Measurements from ENCODE around the gene ARNT2. TPM values are rescaled to one million over a fixed set of nuclear protein-coding genes. Genes with fewer than 3 reads are reported as not detected.

The ARNT2 gene
- total RNA-seq, 2 donors from 2014 or later = 9.1 to 43.7 TPM

DNA sequence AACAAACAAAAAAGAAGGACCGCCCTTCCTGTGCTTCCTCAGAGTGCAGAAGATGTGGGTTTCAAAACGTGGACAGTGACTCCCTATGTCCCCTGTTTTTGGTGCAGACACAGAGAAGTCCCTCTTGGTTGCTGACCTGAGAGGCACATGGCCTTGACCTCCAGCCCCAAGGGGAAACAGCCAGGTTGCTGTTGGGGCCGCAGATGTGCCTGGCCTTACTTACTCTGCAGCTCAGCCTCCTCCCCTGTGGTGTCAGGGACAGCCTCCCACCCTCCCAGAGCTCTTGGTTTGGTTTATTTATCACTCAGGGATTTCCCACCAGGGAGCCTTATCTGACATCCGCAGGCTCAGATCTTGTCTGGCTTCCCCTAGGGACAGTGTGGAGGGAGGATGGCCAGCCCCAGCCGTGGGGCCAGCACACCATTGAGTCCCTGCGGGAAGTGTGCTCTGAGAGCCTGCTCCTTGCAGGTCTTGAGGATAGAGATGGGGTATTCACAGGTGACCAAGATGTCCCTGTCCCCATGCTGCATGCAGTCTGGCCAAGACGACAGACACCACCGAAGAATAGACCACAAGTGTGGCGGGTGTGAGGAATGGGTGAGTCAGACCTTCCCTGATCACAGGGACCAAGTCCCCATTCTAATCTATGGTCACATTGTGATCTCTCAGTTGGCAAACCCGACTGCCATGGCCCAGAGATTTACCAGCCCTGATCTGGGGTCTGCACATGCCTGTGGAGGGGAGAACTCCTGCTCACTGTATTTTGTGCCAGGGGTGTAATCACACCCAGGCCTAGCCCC lies 156.6 kb downstream of the ARNT2 start:
- Histone ChIP-seq H3K4me1 (replicated peaks) (no peaks in the 10 kb centered on the region), H3K9me3 (no peaks in the 10 kb centered on the region), H3K27ac (no peak overlapping the region), H3K27me3 (replicated peaks; ENCODE audit: insufficient read depth) (no peaks in the 10 kb centered on the region), H3K36me3 (no peaks in the 10 kb centered on the region), H3K4me3 (no peak overlapping the region)
- 57% methylated on average over 10 of the region's 10 CpGs for WGBS
- intact Hi-C loops (cut with DNase I) = no loop called here
- TF ChIP-seq POLR2AphosphoS5 (IDR thresholded peaks at IDR 0.05) = no peak
- no peak for TF ChIP-seq POLR2A (IDR thresholded peaks at IDR 0.05)
- TF ChIP-seq, protein P1, sequence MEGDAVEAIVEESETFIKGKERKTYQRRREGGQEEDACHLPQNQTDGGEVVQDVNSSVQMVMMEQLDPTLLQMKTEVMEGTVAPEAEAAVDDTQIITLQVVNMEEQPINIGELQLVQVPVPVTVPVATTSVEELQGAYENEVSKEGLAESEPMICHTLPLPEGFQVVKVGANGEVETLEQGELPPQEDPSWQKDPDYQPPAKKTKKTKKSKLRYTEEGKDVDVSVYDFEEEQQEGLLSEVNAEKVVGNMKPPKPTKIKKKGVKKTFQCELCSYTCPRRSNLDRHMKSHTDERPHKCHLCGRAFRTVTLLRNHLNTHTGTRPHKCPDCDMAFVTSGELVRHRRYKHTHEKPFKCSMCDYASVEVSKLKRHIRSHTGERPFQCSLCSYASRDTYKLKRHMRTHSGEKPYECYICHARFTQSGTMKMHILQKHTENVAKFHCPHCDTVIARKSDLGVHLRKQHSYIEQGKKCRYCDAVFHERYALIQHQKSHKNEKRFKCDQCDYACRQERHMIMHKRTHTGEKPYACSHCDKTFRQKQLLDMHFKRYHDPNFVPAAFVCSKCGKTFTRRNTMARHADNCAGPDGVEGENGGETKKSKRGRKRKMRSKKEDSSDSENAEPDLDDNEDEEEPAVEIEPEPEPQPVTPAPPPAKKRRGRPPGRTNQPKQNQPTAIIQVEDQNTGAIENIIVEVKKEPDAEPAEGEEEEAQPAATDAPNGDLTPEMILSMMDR (IDR thresholded peaks at IDR 0.05) = no peak
- no peak for DNase-seq (ENCODE audit: low spot score)

DNA sequence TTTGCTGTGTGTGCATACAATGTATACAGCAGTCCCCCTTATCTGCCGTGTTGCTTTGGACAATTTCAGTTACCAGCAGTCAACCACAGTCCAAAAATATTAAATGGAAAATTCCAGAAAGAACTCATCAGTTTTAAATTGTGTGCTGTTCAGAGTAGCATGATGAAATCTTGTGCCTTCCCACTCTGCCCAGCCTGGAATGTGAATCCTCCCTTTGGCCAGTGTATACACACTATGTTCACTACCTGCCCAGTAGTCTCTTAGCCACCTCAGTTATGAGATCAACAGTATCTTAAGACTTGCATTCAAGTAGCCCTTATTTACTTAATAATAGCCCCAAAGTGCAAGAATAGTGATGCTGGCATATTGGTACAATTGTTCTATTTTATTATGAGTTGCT lies 157.3 kb downstream of the ARNT2 start:
- intact Hi-C loops (cut with DNase I) = no loop called here
- no peak for TF ChIP-seq POLR2AphosphoS5 (IDR thresholded peaks at IDR 0.05)
- TF ChIP-seq, protein P1 (IDR thresholded peaks at IDR 0.05) = no peak
- no peak for TF ChIP-seq POLR2A (IDR thresholded peaks at IDR 0.05)
- no peaks in the 10 kb centered on the region for H3K9me3 ChIP-seq
- no peak for DNase-seq (ENCODE audit: low spot score)
- no peak overlapping the region for H3K27ac ChIP-seq
- H3K4me3 ChIP-seq = no peak overlapping the region
- no peaks in the 10 kb centered on the region for H3K4me1 ChIP-seq (replicated peaks)
- H3K27me3 ChIP-seq (replicated peaks; ENCODE audit: insufficient read depth) = no peaks in the 10 kb centered on the region
- WGBS = 76% methylated on average over 1 of the region's 1 CpG
- H3K36me3 ChIP-seq = no peaks in the 10 kb centered on the region

DNA sequence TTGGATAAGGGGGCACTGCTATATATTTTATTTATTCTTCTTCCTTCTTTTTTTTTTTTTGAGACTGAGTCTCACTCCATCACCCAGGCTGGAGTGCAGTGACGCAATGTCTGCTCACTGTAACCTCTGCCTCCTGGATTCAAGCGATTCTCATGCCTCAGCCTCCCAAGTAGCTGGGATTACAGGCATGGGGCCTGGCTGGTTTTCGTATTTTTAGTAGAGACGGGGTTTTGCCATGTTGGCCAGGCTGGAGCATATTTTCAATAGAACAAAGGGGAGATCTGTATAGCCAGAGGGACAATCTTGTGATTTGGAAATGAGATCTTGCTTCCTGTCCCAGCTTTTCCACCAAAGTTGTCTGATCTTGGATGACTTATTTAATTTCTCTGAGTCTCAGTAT lies 157.9 kb downstream of the ARNT2 start:
- 86% methylated on average over 4 of the region's 4 CpGs for WGBS
- Histone ChIP-seq H3K27me3 (replicated peaks; ENCODE audit: insufficient read depth) (no peaks in the 10 kb centered on the region), H3K4me3 (no peak overlapping the region), H3K27ac (no peak overlapping the region), H3K36me3 (no peaks in the 10 kb centered on the region), H3K9me3 (no peaks in the 10 kb centered on the region), H3K4me1 (replicated peaks) (no peaks in the 10 kb centered on the region)
- intact Hi-C loops (cut with DNase I) = no loop called here
- TF ChIP-seq POLR2A (IDR thresholded peaks at IDR 0.05) (no peak), POLR2AphosphoS5 (IDR thresholded peaks at IDR 0.05) (no peak)
- TF ChIP-seq, protein P1 (IDR thresholded peaks at IDR 0.05) = no peak
- no peak for DNase-seq (ENCODE audit: low spot score)

DNA sequence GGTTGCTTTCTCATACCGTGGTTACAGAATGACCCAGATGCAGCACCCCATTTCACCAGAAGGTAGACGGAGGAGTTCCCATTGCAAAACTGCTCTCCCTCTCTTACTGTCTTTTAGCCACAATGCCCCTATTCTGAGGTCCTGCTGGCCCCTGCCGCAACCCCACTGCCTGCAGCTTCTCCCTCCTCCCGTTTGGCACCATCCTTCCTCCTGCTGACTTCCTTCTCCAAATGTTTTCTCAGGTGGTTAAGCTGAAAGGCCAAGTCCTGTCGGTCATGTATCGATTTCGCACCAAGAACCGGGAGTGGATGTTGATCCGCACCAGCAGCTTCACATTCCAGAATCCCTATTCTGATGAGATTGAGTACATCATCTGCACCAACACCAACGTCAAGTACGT lies 158.7 kb downstream of the ARNT2 start:
- intact Hi-C loops (cut with DNase I) = no loop called here
- no peak for TF ChIP-seq POLR2AphosphoS5 (IDR thresholded peaks at IDR 0.05)
- TF ChIP-seq, protein P1 (IDR thresholded peaks at IDR 0.05) = no peak
- TF ChIP-seq POLR2A (IDR thresholded peaks at IDR 0.05) = no peak
- Histone ChIP-seq H3K27me3 (replicated peaks; ENCODE audit: insufficient read depth) (no peaks in the 10 kb centered on the region), H3K4me3 (no peak overlapping the region), H3K27ac (no peak overlapping the region), H3K4me1 (replicated peaks) (no peaks in the 10 kb centered on the region), H3K9me3 (no peaks in the 10 kb centered on the region), H3K36me3 (no peaks in the 10 kb centered on the region)
- no peak for DNase-seq (ENCODE audit: low spot score)
- 91% methylated on average over 11 of the region's 11 CpGs for WGBS

DNA sequence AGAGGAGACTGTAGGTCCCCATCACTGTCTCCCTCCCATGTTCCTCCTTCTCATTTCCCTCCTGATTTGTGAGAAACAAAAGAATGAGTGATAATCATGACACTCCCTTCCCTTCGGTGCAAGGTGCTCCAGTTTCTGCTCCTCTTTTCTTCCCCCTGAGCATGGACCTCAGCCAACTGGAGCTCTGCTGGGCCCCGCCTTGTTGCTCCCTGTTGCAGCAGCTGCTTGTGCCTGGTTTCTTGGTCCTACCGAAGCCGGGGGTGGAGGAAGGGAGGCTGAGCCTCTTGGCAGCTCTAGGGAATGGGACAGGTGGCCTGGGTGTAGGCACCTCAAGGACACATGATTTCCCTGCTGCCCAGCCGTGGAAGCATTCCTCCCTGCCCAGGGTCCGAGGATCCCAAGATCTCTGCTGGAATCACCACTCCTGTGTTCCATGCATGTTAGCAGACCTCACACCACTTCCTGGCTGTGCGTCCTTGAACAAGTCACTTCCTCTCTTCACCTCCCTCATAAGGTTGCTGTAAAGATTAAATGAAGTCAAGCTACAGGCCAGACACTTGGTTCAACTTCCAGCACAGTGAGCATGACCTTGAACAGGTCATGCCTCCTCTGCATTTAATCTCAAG lies 159.3 kb downstream of the ARNT2 start:
- WGBS = 82% methylated on average over 7 of the region's 7 CpGs

More for the DNA sequence above, 159.3 kb downstream of the ARNT2 start:
- no peaks in the 10 kb centered on the region for H3K4me1 ChIP-seq (replicated peaks)
- H3K4me3 ChIP-seq = no peak overlapping the region
- no peaks in the 10 kb centered on the region for H3K36me3 ChIP-seq
- intact Hi-C loops (cut with DNase I) = no loop called here
- H3K27ac ChIP-seq = no peak overlapping the region
- no peaks in the 10 kb centered on the region for H3K27me3 ChIP-seq (replicated peaks; ENCODE audit: insufficient read depth)
- no peak for DNase-seq (ENCODE audit: low spot score)
- no peaks in the 10 kb centered on the region for H3K9me3 ChIP-seq
- TF ChIP-seq, protein P1 (IDR thresholded peaks at IDR 0.05) = no peak
- TF ChIP-seq POLR2A (IDR thresholded peaks at IDR 0.05) = no peak
- TF ChIP-seq POLR2AphosphoS5 (IDR thresholded peaks at IDR 0.05) = no peak
